Suprapubic skin (tissue), 4 donors: ENCODE measurements around the gene CEACAM1.

Source experiments
- EP300 ChIP-seq: sonication (generic); formaldehyde crosslinking; IDR thresholded peaks from one replicate; pipeline ENCODE4 v1.6.1; 2017; ENCODE audit warnings: antibody characterized with exemption
- POLR2A ChIP-seq, 2 donors: fragments of 450-650 bp; IDR thresholded peaks; one replicate each; pipeline ENCODE4 v1.6.1; 2017; ENCODE audit warnings: antibody characterized with exemption in 2 of 2, mild to moderate bottlenecking in 2 of 2, moderate library complexity in 2 of 2
- POLR2AphosphoS5 ChIP-seq, 3 donors: sonication (generic); formaldehyde crosslinking; IDR thresholded peaks; one replicate each; pipeline ENCODE4 v1.6.1; 2017; ENCODE audit warnings: antibody characterized with exemption in 3 of 3
- TF ChIP-seq, protein P1 (sequence below), 2 donors: fragments of 200-600 bp in 1 of 2; fragments of 450-650 bp in 1 of 2; sonication (generic) in 1 of 2; IDR thresholded peaks; one replicate each; pipeline ENCODE4 v1.5.1; 2016 to 2019; ENCODE audit warnings: antibody characterized with exemption in 2 of 2, mild to moderate bottlenecking in 1 of 2, moderate library complexity in 1 of 2

DNA sequence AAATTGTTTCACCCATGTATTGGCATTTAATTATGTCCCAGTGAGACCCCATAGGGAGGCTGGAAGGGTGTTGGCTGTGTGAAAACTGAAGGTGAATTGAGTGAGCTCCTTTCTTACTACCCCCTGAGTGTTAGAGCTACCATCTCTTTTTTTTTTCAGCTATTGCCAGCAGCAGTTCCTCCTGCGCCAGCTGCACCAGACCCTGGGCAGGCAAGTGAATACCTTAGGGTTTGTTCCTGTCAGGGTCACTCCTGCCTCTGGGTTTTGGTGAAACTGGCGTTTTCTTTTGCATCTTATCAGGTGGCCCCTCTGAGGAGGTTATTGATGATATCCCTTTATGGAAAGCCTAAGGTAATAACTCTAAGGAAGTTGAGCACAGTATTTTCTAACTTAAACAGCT, 40.9 kb upstream of the CEACAM1 start:
- TF ChIP-seq, protein P1, sequence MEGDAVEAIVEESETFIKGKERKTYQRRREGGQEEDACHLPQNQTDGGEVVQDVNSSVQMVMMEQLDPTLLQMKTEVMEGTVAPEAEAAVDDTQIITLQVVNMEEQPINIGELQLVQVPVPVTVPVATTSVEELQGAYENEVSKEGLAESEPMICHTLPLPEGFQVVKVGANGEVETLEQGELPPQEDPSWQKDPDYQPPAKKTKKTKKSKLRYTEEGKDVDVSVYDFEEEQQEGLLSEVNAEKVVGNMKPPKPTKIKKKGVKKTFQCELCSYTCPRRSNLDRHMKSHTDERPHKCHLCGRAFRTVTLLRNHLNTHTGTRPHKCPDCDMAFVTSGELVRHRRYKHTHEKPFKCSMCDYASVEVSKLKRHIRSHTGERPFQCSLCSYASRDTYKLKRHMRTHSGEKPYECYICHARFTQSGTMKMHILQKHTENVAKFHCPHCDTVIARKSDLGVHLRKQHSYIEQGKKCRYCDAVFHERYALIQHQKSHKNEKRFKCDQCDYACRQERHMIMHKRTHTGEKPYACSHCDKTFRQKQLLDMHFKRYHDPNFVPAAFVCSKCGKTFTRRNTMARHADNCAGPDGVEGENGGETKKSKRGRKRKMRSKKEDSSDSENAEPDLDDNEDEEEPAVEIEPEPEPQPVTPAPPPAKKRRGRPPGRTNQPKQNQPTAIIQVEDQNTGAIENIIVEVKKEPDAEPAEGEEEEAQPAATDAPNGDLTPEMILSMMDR (IDR thresholded peaks at IDR 0.05) = no peak
- TF ChIP-seq POLR2A (IDR thresholded peaks at IDR 0.05) (no peak), POLR2AphosphoS5 (IDR thresholded peaks at IDR 0.05) (no peak), EP300 (no peak)
